ENCODE results near the gene FRS2.

The FRS2 gene

DNA sequence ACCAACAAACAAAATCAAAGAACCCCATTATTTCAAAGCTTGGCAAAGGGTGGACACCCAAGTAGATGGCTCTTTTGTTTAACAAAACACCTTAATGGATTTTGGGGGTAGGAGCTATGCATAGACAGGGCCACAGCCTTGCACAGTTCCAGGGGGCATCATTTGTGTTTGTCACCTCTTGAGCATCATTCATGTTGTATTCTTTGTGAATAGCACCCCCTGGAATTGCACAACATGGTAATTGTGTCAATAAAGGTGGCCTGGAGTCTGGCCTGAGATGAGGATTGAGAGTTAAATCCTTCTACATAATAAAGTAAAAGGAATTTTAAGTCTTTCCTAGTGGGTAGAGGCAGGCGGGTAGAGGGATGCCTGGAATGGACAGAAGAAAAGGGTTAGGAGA, 3.3 kb upstream of the FRS2 start:
- no peak for DNase-seq

GRCh38 chr12:69467366-69467765, 2.8 kb upstream of the FRS2 start:
- DNase-seq: no peak

GRCh38 chr12:69468237-69469026, 1.8 kb upstream of the FRS2 start:
- no peak for DNase-seq

GRCh38 chr12:69469854-69470188, 367 bp upstream of the FRS2 start:
- no peak for DNase-seq

- no peak for DNase-seq
Observed at GRCh38 chr12:69471076-69471430, 865 bp downstream of the FRS2 start.

- no peak for DNase-seq
Observed at GRCh38 chr12:69471667-69472385, 1.6 kb downstream of the FRS2 start.

GRCh38 chr12:69473262-69473661, 3.1 kb downstream of the FRS2 start:
- no peak for DNase-seq

DNA sequence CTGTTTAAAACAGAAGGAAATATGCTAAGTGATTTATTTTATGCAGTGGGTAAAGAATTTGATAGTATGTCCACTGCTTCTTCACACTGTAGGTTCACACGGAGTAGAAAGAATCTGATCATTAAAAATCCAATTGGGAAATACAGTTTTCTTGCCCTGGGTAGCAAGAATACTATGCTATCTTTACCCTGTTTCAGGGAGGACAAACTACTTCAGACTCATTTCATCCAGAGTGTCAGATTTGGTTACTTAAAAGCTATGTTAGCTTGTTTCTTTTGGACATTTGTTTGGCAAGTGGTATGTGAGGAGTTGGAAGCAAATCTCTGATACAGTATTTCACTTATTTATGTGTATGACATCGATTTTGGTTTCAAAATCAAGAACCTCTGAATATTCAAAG, 4.3 kb downstream of the FRS2 start:
- no peak for DNase-seq

DNA sequence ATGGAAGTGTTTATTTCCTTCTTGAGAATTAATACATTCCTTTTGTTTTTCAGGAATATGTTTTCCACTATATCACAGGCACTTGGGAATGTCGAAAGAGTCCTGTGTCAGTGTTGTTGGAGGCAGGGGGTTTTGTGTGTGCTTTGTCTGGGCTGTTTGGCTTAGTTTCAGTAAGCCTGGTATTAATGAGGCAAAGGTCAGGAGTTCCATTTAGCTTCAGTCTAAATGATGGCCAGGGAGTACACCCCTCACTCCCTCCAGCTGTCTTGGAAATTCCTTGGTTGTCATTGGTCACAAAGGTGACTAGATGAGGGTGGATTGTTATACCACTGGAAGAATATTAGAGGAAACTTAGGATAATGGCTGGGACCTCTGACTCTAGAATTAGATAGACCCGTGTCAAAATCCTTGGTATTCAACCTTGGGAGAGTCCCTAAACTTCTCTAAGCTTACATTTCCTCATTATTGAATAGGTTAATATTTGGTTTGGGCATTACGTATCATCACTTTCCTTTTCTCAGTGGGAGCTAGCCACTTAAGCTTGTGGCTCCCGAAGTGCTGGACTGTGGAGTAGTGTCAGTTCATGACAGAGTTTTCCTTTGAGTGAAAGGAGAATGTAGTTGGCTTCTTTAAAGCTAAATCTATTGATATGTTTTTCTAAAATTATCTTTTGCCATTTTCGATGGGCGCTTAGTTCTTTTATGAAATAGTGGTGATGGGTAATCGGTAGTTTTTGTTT, 5.2 kb downstream of the FRS2 start:
- DNase-seq: no peak

GRCh38 chr12:69476276-69477017, 6.3 kb downstream of the FRS2 start:
- DNase-seq: no peak

- DNase-seq: no peak
Observed at GRCh38 chr12:69479675-69480074, 9.5 kb downstream of the FRS2 start.

DNA sequence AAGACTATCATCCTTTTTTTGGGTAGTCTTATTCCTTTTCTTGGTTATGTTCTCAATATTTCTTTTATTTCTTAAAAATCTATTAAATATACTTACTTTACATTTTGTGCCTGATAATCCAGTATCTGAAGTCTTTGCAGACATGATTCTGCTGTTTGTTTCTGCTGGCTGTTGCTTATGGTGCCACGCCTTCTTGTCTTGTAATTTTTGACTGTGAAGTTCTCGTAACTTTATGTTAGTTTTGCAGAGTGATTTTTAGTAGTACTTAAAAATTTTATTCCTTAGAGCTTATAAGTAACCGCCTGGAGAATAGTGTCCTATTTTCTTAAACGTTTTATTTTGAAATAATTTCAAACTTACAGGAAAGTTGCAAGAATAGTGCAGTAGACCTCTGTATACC, 10.5 kb downstream of the FRS2 start:
- no peak for DNase-seq

DNA sequence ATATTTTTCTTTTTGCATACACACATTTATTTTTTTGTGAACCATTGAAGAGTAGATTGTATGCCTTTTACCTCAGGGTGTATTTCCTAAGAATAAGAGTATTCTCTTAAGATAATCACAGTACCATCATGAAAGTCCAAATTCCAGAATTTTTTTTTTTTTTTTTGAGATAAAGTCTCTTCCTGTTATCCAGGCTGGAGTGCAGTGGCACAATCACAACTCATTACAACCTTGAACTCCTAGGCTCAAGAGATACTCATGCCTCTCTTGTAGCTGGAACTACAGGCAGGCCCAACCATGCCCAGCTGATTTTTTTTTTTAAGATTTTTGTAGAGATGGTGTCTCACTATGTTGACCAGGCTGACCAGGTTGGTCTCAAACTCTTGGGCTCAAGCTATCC, 10.9 kb downstream of the FRS2 start:
- no peak for DNase-seq

- DNase-seq: no peak
Observed at GRCh38 chr12:69483700-69484099, 13.5 kb downstream of the FRS2 start.

DNA sequence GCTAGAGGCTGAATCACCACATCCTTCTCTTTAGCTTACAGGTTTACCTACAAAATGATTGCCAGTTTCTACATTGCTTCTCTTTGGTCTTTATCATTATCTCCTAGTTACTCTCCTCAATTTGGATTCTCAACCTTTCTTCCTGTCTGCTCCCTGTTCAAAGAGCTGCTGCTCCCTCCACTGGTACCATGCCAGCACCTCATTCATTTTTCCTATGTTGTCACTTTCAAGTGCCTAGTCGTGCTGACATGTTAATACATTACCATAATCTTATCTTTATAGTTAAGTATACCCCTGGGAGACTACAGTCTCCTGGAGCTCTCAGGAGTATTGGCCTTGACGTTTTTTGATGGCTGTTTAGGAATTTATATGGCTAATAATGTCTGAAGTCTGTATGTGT, 14.2 kb downstream of the FRS2 start:
- DNase-seq: no peak

DNA sequence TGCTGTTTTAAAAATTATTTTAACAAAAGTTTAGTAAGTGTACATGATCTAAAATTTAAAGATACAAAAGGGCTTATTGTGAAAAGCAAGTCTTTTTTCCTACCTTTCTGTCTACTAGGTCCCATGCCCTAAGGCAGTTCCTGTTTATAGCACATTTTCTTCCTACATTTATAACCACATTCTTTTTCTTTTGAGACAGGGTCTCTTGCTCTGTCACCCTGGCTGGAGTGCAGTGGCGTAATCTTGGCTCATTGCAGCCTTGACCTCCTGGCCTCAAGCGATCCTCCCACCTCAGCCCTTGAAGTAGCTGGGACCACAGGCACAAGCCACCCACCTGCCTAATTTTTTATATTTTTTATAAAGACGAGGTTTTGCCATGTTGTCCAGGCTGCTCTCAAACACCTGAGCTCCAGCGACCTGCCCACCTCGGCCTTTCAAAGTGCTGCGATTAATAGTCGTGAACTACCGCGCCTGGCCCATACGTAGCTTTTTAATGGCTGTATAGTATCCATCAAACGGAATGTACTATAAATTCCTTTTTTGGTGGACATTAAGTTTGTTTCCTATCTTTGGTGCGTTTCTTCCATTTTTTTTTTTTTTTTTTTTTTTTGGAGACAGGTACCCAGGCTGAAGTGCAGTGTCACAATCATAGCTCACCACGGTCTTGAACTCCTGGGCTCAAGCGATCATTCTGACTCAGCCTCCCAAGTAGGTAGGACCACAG, 20.9 kb downstream of the FRS2 start:
- DNase-seq: no peak

DNA sequence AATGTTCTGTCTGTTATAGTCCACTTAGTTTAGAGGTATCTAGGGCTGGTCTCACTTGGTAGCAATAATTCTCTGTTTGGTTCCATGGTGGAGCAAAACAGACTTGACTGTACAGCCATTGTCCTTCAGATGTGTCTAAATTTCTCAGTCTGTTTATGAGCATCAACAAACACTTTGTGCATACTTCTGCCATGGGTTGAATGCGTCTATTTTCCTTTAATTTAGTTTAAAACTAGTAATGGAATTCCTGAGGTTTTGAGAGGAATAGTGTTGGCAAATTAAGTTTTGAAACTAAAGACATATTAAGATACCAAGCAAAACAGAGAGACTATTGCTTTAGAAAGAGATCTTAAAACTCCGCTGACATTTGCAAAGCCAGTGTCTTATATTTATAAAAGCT, 22.6 kb downstream of the FRS2 start:
- no peak for DNase-seq

- DNase-seq: no peak
Observed at GRCh38 chr12:69495071-69495470, 24.9 kb downstream of the FRS2 start.

GRCh38 chr12:69497308-69498026, 27.3 kb downstream of the FRS2 start:
- DNase-seq: no peak

DNA sequence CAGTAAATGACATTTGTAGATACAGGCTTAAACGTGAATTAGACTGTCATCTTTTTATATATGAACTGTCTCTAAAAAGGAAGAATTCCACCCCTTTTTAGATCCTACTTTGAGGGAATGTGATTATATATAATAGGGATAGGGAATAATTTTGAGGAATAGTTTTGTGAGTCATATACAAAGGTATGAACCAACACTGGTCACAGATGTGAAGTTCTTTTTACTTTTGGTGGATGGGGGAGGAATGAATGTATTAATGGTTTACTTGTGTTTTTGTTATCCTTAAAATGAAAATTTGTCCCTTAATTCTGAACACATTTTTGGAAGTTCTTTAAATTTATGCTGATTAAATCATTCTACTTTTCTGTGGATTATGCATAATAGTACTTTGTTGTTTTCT, 30.4 kb downstream of the FRS2 start:
- no peak for DNase-seq

DNA sequence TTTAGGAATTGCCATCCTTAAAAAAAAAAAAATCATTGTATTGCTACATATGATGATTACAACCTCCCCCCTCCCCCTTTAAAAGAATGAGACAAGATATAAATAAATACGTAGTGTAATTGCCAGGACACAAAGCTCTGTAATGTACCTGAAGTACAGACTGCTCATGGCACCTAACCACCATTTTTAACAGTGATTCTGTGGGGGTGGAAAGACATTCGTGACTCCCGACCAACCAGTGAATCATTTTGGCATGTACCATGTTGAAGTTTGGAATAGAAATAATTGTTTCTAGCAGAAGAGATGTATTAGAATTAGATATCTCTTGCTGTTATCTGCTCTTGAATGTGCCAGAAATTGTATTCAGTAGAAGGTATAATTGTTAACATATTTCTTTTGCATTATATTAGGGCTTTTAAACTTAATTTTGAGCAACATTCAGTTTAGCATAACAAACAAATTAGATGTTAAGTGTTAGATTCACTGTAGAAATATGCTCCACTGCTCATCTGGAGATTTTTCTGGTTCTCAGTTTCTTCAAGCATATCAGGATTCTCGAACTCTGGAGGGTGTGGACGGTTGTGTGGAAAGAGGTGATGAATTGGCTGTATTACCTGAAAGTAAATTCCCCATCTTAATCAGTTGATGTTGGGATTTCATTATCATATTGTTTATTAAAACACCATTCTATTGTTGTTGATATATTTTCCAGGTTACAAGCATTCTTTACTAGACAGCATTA, 31.1 kb downstream of the FRS2 start:
- DNase-seq: no peak
